IMR-90 (cell line): Measurements from ENCODE around the gene KRT39. TPM values are rescaled to one million over a fixed set of nuclear protein-coding genes. Genes with fewer than 3 reads are reported as not detected.

Source experiments
- ATAC-seq: fragments of 200-7000 bp; cut with Tn5 transposase; 2 replicates; pipeline ENCODE4 v1.9.1; 2020; ENCODE audit warnings: low read depth, mild to moderate bottlenecking, moderate library complexity
- BruUV-seq: library from RNA; stranded (reverse); fragments of 400-500 nt; replicated peaks from 2 replicates; lab custom pipeline; 2021; lab: Mats Ljungman, UMichigan
- CTCF ChIA-PET: fragments of 300-600 bp; formaldehyde crosslinking; extraction: SDS; loops from one replicate; lab custom pipeline; 2021; ENCODE audit warnings: antibody characterized with exemption; lab: Yijun Ruan, JAX
- POLR2A ChIA-PET: fragments of 300-600 bp; sonication (Branson Sonifier 250); formaldehyde crosslinking; loops from one replicate; lab custom pipeline; 2022; ENCODE audit warnings: antibody characterized with exemption; ENCODE audit not compliant: unreplicated experiment; lab: Charles Lee
- DNase-seq: peaks from one replicate; pipeline ENCODE4 v3.0.0; 2013
- H2AFZ ChIP-seq: replicated peaks from 2 replicates; pipeline ENCODE3; 2013; ENCODE audit warnings: low read length, mild to moderate bottlenecking; ENCODE audit not compliant: poor library complexity
- H2AK5ac ChIP-seq: 2 replicates; pipeline ENCODE4 v1.6.1; 2013; ENCODE audit warnings: low read depth, low read length, inconsistent platforms
- H2AK9ac ChIP-seq: replicated peaks from 2 replicates; pipeline ENCODE3; 2013; ENCODE audit warnings: mild to moderate bottlenecking, low read depth, low read length, moderate library complexity; ENCODE audit not compliant: poor library complexity
- H2BK120ac ChIP-seq: 2 replicates; pipeline ENCODE4 v1.6.1; 2013; ENCODE audit warnings: low read depth, low read length, inconsistent platforms
- H2BK15ac ChIP-seq: 3 replicates; pipeline ENCODE4 v1.6.1; 2013; ENCODE audit warnings: low read depth, low read length, inconsistent platforms
- H2BK20ac ChIP-seq: 2 replicates; pipeline ENCODE4 v1.6.1; 2013; ENCODE audit warnings: low read depth, mild to moderate bottlenecking, inconsistent platforms, low read length, moderate library complexity
- H2BK5ac ChIP-seq: 2 replicates; pipeline ENCODE4 v1.6.1; 2013; ENCODE audit warnings: mild to moderate bottlenecking, low read depth, low read length, inconsistent platforms; ENCODE audit not compliant: poor library complexity, severe bottlenecking
- H3K14ac ChIP-seq: replicated peaks from 2 replicates; pipeline ENCODE4 v1.6.1; 2013; ENCODE audit warnings: low read depth, low read length, inconsistent platforms
- H3K18ac ChIP-seq: 2 replicates; pipeline ENCODE4 v1.6.1; 2013; ENCODE audit warnings: low read depth, low read length, control low read depth
- H3K23ac ChIP-seq: 2 replicates; pipeline ENCODE4 v1.6.1; 2013; ENCODE audit warnings: low read depth, low read length, inconsistent platforms
- H3K27ac ChIP-seq: 2 replicates; pipeline ENCODE4 v1.5.1; 2013; ENCODE audit warnings: mild to moderate bottlenecking, control low read depth, low read length; ENCODE audit not compliant: insufficient read depth
- H3K27me3 ChIP-seq: 2 replicates; pipeline ENCODE4 v1.6.1; 2013; ENCODE audit warnings: low read length; ENCODE audit not compliant: control insufficient read depth, insufficient read depth
- H3K36me3 ChIP-seq: 2 replicates; pipeline ENCODE4 v1.6.1; 2013; ENCODE audit warnings: low read length, mixed read lengths; ENCODE audit not compliant: control insufficient read depth, insufficient read depth
- H3K4ac ChIP-seq: 2 replicates; pipeline ENCODE4 v1.6.1; 2013; ENCODE audit warnings: low read depth, low read length, inconsistent platforms
- H3K4me1 ChIP-seq: 2 replicates; pipeline ENCODE4 v1.6.1; 2013; ENCODE audit warnings: low read length, mixed read lengths; ENCODE audit not compliant: control insufficient read depth, insufficient read depth
- H3K4me2 ChIP-seq: 2 replicates; pipeline ENCODE4 v1.6.1; 2013; ENCODE audit warnings: low read depth, mild to moderate bottlenecking, control low read depth, low read length, moderate library complexity
- H3K4me3 ChIP-seq: 2 replicates; pipeline ENCODE4 v1.5.1; 2013; ENCODE audit warnings: low read depth, mild to moderate bottlenecking, control low read depth, low read length, moderate library complexity; ENCODE audit not compliant: insufficient read depth
- H3K56ac ChIP-seq: 2 replicates; pipeline ENCODE4 v1.6.1; 2013; ENCODE audit warnings: low read length, inconsistent platforms; ENCODE audit not compliant: insufficient read depth; ENCODE audit errors: extremely low read depth
- H3K79me1 ChIP-seq, 2 experiments: 2 replicates each; pipeline ENCODE4 v1.6.1; 2013; ENCODE audit warnings: low read length in 2 of 2, inconsistent platforms in 1 of 2, low read depth in 1 of 2
- H3K9ac ChIP-seq: 2 replicates; pipeline ENCODE4 v1.6.1; 2013; ENCODE audit warnings: low read depth, low read length, control low read depth
- H3K9me1 ChIP-seq: 2 replicates; pipeline ENCODE4 v1.6.1; 2013; ENCODE audit warnings: low read length, inconsistent platforms; ENCODE audit not compliant: insufficient read depth
- H3K9me3 ChIP-seq: 2 replicates; pipeline ENCODE4 v1.6.1; 2013; ENCODE audit warnings: low read length; ENCODE audit not compliant: control insufficient read depth, insufficient read depth
- H4K20me1 ChIP-seq: 2 replicates; pipeline ENCODE4 v1.6.1; 2013; ENCODE audit warnings: low read length, inconsistent platforms; ENCODE audit not compliant: insufficient read depth
- H4K5ac ChIP-seq: 2 replicates; pipeline ENCODE4 v1.6.1; 2013; ENCODE audit warnings: mild to moderate bottlenecking, low read depth, low read length, control low read depth
- H4K8ac ChIP-seq, 2 experiments: 2 replicates each; pipeline ENCODE4 v1.6.1; 2013; ENCODE audit warnings: low read depth in 2 of 2, low read length in 2 of 2, control low read depth in 1 of 2, inconsistent platforms in 1 of 2
- H4K91ac ChIP-seq: 2 replicates; pipeline ENCODE4 v1.6.1; 2013; ENCODE audit warnings: low read depth, low read length, inconsistent platforms; ENCODE audit not compliant: insufficient read depth
- CEBPB ChIP-seq: IDR thresholded peaks from 2 replicates; pipeline ENCODE4 v1.6.1; 2012; ENCODE audit warnings: low read depth, low read length, improper control_type of control experiment
- CHD1 ChIP-seq: IDR thresholded peaks from 2 replicates; pipeline ENCODE4 v1.6.1; 2012; ENCODE audit warnings: low read depth, low read length, improper control_type of control experiment
- dilution Hi-C: fragments of 300-500 bp; cut with HindIII; formaldehyde crosslinking; loops from one replicate; pipeline ENCODE4 v1.14.3; 2018; ENCODE audit warnings: low sequenced_read_pairs; ENCODE audit not compliant: unreplicated experiment
- in situ Hi-C: fragments of 300-500 bp; cut with MboI; formaldehyde crosslinking; loops from 3 replicates; pipeline ENCODE4 v1.14.3; 2019; ENCODE audit warnings: low sequenced_read_pairs, inconsistent platforms, mixed read lengths
- intact Hi-C: fragments of 100-400 bp; cut with micrococcal nuclease; formaldehyde crosslinking; loops from 2 replicates; pipeline ENCODE4 v1.10.0; 2022
- polyA plus RNA-seq, 3 experiments: library from polyadenylated mRNA; depleted of rRNA; stranded (reverse); fragments of >200 nt; gene quantifications; 2 replicates each; pipeline ENCODE4 v1.2.3, GENCODE V29; 2012; ENCODE audit warnings: low replicate concordance in 1 of 3
- total RNA-seq: library from RNA; depleted of rRNA; stranded (reverse); fragments of >200 nt; gene quantifications from 2 replicates; pipeline ENCODE4 v1.2.3, GENCODE V29; 2012
- TF ChIP-seq, protein P1 (sequence below): fragments of 150-350 bp; IDR thresholded peaks from 2 replicates; pipeline ENCODE4 v1.6.1; 2016; ENCODE audit warnings: low read depth, mild to moderate bottlenecking, low read length, moderate library complexity, borderline replicate concordance

The KRT39 gene
- total and polyA plus RNA-seq, 2 of the 4 experiments (the other 2 are of a cell fraction) = 0.15 TPM; not detected in 1

DNA sequence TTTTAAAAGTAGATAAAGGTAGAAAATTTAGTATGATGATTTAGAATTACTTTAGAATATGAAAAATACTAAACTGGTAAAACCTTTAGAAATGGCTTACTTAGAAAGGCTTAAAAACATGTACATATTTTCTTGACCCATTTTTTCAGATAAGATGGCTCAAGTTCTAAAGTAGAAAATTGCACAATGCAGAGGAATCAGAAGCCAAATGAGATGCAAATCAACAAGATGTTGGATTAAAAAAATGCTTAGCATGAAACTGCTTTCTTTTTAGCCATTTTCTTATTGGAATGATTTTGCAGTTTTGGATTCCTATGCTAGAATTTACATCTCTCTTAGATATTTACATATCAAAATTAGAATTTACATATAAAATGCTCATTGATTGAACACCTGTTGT, 43.7 kb upstream of the KRT39 start:
- Histone ChIP-seq H4K91ac (no peak overlapping the region), H3K9ac (no peak overlapping the region), H2BK120ac (no peak overlapping the region), H3K36me3 (no peaks in the 10 kb centered on the region), H3K9me1 (no peaks in the 10 kb centered on the region; the same call in 1 of the 2 replicates), H3K18ac (no peak overlapping the region), H3K23ac (no peak overlapping the region), H3K4me1 (peaks cover 1% of the 10 kb centered on the region; the same call in 1 of the 2 replicates), H3K56ac (no peak overlapping the region), H3K27me3 (no peaks in the 10 kb centered on the region), H4K20me1 (no peaks in the 10 kb centered on the region), H2AK9ac (no peak overlapping the region), H2AFZ (no peak overlapping the region), H2BK5ac (no peak overlapping the region), H3K14ac (no peak overlapping the region), H4K8ac (no peak overlapping the region), H4K5ac (no peak overlapping the region), H3K9me3 (no peaks in the 10 kb centered on the region), H3K79me1 (no peaks in the 10 kb centered on the region), H3K4ac (no peak overlapping the region), H2BK15ac (no peak overlapping the region), H3K27ac (no peak overlapping the region), H2BK20ac (no peak overlapping the region), H3K4me3 (no peak overlapping the region), H3K4me2 (no peak overlapping the region), H2AK5ac (no peak overlapping the region)
- no peak for DNase-seq
- in situ Hi-C loops (no loop called here), dilution Hi-C loops (no loop called here), intact Hi-C loops (no loop called here)
- CTCF ChIA-PET = no interaction called here
- no TSS peak for BruUV-seq
- no peak for ATAC-seq
- POLR2A ChIA-PET = no interaction called here
- peak; percentile 29; the same call in 1 of the 2 replicates for TF ChIP-seq CEBPB
- TF ChIP-seq, protein P1, sequence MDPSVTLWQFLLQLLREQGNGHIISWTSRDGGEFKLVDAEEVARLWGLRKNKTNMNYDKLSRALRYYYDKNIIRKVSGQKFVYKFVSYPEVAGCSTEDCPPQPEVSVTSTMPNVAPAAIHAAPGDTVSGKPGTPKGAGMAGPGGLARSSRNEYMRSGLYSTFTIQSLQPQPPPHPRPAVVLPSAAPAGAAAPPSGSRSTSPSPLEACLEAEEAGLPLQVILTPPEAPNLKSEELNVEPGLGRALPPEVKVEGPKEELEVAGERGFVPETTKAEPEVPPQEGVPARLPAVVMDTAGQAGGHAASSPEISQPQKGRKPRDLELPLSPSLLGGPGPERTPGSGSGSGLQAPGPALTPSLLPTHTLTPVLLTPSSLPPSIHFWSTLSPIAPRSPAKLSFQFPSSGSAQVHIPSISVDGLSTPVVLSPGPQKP = no peak
- no peak for TF ChIP-seq CHD1
